HG03066 (cell line): ENCODE measurements around the gene SESN2.

Source experiments
- ATAC-seq: cut with Tn5 transposase; IDR thresholded peaks from one replicate; pipeline ENCODE4 v1.9.1; 2021; ENCODE audit warnings: low read depth; ENCODE audit not compliant: unreplicated experiment

The SESN2 gene, protein sequence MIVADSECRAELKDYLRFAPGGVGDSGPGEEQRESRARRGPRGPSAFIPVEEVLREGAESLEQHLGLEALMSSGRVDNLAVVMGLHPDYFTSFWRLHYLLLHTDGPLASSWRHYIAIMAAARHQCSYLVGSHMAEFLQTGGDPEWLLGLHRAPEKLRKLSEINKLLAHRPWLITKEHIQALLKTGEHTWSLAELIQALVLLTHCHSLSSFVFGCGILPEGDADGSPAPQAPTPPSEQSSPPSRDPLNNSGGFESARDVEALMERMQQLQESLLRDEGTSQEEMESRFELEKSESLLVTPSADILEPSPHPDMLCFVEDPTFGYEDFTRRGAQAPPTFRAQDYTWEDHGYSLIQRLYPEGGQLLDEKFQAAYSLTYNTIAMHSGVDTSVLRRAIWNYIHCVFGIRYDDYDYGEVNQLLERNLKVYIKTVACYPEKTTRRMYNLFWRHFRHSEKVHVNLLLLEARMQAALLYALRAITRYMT

DNA sequence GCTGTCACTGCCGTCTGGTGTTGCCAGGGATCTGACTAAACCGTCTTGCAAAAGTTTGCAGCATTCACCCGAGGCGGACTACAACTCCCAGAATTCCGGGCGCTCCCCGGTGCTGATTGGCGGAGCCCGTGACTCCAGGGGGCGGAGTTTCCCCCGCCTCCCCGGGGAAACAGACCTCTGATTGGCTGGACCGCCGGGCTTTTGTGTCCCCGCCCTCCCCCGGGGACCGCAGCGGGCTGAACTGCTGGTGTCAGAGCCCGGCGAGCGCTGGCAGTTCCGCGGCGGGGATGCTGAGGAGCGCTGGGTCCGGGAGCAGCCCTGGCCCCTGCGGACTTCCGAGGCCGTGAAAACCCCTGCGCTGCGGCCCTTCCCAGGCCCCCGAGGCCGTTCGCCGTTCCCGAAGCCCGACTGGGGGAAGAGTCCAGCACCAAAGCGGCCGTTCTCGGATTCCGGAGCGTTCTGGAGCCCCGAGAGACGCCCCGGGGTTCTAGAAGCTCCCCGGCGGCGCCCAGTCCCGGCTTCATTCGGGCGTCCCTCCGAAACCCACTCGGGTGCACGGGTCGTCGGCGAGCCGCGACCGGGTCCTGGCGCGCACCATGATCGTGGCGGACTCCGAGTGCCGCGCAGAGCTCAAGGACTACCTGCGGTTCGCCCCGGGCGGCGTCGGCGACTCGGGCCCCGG, at the start of gene SESN2:
Gene SESN2 (plus strand): TSS at position 267 of the 682 bp plus-strand sequence. CDS start 330 bp downstream, at position 597.
- peak; percentile 93 for ATAC-seq

DNA sequence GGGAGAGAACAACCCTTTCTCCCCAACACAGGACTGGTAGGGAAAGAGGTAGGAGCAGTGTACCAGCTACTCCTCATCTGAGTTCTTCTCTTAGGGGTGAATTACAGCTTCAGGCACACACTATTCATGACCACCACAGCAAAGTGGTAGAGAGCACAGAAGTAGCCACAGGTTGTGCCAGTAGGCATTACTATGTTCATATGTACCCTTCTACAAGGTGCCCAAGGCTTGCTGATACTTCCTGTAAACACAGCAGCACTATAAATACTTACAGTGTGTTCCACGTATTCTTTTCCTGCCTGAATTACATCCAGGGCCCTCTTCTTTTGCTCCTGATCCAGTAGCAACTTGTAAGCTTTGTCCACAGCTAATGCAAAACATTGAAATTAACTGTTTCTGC, 49.6 kb upstream of the SESN2 start:
- ATAC-seq, result no peak

DNA sequence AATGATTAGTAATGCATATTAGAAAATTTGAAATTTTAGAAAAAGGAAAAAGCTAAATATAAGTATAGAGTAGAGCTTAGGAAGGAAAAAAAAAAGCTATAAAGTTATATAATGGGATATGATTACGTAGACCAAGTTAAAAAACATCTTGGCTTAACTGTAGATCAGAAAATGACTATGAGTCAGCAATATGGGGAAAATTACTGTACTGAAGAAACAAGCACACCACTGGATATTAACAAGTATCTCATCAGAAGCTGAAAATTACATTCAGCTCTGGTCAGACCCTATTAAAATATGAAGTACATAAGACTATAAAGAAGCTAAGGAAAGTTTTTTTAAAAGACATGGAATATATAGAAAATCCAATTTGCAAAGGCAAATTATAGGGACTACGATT, 46.0 kb upstream of the SESN2 start:
- no peak for ATAC-seq

DNA sequence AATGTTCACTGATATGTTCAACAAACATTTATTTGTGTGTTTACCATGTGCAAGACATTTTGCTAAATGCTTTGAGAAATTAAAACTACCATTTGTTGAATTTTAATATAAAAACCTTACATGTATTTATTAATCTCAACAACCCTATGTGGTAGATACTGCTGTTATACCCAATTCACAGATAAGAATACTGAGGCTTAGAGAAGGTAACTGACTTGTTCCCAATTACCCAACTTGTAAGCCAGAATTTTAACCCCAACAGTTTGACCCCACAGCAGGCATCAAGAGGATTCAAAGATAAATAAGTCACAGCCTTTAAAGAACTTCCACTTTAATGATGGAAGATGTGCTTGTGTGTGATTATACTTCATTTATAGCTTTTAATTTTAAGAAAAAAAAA, 30.2 kb upstream of the SESN2 start:
- no peak for ATAC-seq

DNA sequence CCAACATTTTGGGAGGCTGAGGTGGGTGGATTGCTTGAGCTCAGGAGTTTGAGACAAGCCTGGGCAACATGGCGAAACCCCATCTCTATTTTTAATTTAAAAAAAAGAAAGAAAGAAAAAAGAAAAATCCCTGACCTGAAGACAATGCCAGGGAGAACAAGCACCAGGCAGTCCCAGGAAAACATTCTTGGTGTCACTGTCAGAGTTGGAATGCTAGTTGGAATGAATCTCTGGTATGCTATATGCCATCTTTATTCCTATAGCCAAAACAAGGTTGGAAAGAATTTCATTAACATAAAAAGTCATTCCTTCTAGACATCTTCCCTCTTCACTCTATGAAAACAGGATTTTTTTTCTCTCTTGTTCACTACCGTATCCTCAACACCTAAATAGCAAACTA, 29.3 kb upstream of the SESN2 start:
- ATAC-seq, result no peak

DNA sequence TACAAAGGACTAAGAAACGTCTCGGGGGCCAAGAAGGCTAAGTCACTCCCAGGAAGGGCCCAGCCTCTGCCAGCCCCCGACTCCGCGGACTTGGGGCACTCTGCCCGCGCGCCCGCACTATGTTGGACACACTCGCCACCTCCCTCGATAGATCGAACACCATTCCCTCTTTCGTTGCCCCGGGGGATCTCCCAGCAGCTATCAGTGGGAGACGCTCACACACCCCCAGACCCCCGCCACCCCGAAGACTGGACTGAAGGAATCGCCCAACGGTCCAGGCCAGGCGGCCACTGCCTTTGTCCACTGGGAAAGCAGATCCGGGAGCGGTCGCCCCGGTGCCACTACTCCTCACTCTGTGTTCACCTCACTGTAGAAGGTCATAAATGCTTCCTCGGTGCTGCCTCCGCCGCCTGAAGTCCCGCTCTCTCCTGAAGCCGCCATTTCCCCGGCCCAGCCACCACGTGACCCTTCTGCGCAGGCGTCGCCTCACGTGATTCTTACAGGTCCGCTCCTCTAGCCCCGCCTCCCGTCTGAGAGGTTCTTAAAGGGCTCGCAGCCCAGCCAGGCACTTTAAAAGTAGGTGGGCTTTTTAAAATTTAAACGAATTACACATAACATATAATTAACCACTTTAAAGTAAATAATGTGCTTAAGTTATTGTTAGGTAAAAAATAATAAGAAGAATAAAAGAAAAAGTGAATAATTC, 26.6 kb upstream of the SESN2 start, which contains the start of gene DNAJC8:
Gene DNAJC8 (minus strand): TSS at position 472 of the 706 bp plus-strand sequence. CDS start 31 bp downstream, at position 441.
- ATAC-seq, result peak; percentile 49

DNA sequence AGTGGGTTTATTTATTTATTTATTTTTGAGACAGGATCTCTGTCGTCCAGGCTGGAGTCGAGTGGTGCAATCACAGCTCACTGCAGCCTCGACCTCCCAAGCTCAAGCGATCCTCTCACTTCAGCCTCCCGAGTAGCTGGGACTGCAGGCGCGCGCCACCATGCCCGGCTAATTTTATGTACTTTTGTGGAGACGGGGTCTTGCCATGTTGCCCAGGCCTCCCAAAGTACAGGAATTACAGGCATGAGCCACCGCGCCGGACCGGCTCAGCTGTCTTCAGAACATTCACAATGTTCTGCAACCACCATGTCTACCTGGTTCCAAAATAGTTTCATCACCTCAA, 26.1 kb upstream of the SESN2 start:
- ATAC-seq, result no peak

DNA sequence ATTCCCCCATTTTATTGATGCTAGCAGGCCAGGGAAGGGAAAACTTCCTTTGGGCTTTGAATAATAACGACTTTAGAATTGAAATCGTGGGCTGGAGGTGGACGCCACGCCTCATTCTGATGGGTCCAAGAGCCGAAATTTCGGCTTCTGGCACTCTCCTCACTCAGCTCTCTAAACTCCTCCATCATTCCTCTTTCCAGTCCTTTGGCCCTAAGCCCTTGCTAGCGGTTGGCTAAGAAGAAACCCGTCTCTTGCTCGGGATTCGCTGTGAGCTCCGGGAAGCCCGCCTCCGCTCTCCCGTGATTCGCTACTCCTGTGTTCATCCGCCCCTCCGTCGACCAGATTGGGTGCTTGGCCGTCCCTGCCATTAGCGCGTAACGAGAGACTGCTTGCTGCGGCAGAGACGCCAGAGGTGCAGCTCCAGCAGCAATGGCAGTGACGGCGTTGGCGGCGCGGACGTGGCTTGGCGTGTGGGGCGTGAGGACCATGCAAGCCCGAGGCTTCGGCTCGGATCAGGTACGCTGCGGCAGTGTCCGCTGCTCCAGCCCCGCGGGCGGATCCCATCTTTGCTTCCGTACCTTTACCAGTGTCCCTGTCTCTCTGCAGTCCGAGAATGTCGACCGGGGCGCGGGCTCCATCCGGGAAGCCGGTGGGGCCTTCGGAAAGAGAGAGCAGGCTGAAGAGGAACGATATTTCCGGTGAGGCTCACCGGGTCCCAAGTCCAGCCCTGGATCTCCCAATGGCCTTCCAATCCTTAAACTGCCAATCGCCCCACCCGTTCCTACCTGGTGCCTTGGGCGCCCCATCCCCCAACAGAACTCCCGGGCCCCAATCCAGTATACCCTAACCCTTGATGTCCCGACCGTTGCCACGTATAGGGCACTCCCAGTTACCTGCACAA, 23.3 kb upstream of the SESN2 start, which contains the start of gene ATP5IF1:
Gene ATP5IF1 (plus strand): TSS at position 370 of the 901 bp plus-strand sequence. CDS start 60 bp downstream, at position 430.
- ATAC-seq, result peak; percentile 89

DNA sequence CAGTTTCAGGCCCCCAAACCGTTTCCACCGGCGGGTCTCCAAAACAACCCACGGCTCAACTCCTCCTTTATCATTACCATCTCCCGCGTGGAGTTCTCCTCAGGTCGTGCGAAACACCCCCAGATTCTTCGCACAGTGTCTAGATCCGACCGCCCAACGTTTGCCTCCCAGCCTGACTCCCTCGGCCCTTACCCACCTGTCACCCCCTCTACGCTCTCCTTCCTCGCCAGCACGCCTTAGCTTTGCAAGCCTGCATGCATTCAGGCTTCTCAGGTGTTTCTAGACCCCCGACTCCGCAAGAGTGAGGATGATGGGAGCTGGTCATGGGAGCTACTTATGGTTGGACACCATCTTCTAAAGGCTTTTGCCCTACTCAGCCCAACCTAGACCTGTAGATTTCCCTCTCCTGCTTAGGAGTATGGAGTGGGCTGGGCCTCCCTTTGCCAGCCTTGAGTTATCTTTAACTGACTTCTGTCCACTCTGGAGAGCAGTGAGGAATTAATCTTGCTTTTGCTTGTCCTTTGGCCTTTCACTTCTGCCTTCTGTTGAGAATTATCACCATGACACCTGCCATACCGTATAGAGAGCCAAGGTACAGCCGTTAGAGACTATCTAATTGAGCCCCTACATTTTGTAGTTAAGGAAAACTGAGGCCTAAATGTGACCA, 22.5 kb upstream of the SESN2 start:
- no peak for ATAC-seq

DNA sequence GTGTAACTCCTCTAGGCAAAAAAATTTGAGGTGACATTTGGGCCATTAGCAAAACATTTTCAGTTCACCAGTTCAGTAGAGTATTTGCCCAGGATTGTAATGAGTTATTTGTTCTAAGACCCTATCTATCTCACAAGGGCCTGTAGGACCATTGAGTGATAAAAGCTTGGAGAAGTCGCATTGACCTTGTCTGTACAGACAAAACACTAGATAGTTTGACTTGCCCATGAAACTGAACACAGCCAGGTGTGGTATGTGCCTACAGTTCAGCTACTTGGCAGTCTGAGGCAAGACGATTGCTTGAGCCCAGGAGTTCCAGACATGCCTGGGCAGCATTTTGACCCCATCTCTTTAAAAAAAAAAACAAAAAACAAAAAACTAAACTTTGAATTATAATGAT, 20.3 kb upstream of the SESN2 start:
- ATAC-seq, result no peak

DNA sequence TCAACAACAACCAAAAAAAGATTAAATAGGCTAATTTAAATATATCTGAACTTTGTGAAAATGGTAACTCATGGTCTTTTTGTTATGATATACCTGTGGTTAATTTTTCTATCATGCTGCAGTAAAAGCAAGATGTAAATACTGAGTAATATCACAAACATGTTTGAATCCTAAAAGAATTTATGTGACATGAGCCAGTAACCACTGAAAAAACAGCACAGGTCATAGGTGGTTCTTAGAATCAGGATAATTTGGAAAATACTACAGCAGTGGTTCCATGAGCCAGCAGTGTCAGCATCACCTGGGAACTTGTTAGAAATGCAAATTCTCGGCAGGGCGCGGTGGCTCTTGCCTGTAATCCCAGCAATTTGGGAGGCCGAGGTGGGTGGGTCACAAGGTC, 19.3 kb upstream of the SESN2 start:
- no peak for ATAC-seq

DNA sequence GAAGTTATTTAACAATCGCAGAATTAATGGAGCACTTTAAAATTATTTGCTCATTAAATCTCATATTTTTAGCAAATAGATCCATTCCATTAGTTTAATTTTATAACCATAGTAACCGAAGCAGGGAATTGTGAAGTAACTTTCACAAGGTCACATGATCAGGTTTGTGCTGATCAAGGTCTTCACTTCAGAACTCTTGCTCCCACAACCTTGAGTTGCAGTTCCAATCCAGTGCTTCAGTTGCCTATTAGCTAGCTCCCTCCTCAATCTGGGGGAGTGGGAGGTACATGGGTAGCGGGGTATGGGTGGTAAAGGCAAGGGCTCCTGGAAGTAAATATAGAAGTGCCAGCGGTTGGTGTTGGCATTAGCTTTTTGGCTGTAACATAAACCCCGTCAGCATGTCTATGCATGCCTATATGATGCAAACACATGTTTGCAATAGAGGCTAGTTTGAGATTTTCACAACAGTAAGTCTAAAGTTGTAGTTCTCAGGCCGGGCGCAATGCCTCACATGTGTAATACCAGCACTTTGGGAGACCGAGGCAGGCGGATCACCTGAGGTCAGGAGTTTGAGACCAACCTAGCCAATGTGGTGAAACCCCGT, 17.6 kb upstream of the SESN2 start:
- no peak for ATAC-seq

DNA sequence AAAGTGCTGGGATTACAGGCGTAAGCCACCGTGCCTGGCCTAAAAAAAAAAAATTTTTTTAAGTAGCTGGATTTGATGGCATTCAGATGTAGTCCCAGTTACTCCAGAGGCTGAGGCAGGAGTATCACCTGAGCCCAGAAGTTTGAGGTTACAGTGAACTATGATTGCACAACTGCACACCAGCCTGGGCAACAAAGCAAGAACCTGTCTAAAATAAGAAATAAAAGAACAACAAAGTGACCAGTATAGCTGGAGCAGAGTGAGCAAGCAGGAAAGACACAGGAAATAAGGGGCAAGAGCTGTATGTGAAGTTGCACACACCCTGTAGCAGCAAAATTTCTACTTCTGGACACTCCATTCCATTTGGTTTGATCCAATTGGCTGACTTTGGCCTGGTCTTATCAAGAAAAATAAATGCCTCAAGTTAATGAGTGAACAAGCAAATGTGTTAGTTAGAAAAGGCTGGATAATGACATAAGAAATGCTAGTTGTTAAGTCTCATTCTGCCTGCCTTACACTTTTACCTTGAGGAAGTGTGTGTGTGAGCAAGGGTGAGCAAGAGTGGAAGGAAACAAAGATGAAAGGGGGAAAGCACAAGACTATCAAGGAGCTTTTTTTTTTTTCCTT, 15.5 kb upstream of the SESN2 start:
- ATAC-seq, result no peak

DNA sequence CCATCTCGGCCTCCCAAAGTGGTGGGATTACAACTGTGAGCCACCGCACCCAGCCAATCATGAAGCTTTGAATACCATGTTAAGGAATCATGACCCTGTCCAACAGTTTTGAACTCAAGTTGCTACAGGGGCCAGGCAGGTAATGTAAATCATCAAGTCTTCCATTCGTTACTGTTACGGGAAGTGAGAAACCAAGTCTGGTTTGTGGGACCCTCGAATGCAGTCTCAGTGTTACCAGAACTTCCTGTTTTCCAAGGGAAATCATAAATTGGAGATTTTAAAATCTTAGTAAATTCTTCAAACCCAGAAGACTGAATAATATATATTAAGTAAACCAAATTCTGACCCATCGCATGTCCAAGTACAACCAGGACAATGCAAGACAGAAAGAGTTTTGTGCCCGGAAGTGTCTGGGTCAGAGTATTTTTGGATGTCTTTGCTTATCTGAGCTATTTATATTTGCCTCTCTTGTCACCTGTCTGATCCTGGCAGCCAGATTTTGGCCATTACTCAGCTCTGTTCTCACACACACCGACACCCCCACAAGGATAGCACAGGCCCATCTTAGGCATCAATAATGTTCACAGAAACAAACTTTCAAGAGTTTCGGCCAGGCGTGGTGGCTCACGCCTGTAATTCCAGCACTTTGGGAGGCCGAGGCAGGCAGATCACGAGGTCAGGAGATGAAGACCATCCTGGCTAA, 14.6 kb upstream of the SESN2 start:
- ATAC-seq, result no peak

DNA sequence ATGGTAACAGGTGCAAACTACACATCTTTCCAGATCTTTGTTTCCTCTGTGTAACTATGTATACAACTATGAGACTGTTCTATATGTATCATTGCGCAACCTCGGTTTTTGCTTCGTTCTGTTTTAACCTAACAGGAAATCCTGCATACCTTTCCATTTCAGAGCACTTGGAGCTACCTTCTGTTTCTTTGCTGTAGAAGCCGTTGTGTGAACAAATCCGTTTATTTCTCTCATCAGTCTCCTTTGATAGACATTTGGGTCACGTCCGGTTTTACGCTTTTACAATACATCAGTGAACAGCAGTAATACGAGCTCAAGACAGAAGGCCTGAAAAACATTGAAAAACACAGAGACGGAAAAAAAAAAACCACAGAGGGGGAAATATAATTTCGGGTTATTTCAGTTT, 12.9 kb upstream of the SESN2 start:
- no peak for ATAC-seq

DNA sequence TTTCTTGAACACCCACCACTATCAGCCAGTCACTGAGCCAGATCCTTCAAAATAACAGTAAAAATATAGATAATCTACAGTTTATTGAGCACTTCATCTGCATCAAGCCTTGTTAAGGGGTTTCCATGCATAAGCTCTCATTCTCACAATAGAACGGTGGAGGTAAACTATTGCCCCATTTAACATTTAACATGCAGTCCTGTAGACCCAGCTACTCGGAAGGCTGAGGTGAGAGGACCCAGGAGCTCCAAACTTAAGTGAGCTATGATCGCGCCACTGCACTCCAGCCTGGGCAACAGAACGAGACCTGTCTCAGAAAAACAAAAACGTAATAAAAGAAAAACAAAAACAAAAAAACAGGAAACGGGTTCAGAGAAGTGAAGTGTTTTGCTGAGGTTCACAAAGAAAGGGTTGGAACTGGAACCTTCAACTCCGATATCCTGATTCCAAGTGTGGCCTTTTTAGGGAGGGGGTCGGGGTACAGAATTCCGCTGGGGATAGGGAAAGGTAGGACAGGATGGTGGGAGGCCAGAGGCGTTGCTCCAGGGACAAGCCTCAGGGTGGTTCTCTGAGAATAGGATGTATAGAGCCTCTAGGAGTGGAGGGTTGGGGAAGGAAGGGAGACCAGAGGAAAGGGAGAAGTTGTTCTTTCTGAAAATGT, 11.6 kb upstream of the SESN2 start:
- ATAC-seq, result no peak

DNA sequence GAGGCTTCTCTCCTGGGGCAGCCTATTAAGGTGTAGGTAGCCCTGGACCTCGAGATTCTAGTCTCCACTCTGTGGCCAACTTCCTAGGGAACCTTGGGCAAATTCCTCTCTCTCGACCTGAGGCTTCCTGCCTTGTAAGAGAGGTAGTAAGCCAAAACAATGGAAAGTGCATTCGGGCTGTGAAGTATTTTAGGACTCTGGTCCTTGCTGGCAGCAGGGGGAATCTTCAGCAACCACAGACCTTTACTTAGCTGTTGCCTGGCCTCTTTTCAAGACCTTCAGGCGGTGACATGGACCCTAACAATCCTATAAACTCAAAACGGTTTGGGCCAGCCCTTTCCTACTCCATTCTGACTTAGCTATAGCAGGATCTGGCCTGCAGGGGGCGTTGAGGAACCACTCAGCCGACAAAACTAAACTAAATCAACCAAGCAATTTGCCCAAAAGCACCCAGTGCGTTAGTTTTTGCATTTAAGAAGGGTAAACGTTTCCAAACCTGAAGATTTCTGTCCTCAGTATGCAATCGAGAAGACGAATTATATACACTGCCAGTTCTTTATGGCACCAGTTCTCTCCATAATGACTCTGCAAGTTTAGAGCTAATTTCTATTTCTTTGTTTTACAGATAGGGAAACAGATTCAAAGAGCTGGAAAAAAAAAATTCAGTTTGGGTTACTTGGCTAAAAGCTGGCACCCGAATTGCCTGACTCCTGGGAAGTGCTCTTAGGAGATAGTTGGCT, 10.9 kb upstream of the SESN2 start:
- no peak for ATAC-seq
